ENCODE data around the gene CCDC144A.
"Not testable (repeated sequence)": the region's sequence is repeated elsewhere in the genome, so short reads cannot be mapped to it uniquely, and the experiment has no call there.

DNA sequence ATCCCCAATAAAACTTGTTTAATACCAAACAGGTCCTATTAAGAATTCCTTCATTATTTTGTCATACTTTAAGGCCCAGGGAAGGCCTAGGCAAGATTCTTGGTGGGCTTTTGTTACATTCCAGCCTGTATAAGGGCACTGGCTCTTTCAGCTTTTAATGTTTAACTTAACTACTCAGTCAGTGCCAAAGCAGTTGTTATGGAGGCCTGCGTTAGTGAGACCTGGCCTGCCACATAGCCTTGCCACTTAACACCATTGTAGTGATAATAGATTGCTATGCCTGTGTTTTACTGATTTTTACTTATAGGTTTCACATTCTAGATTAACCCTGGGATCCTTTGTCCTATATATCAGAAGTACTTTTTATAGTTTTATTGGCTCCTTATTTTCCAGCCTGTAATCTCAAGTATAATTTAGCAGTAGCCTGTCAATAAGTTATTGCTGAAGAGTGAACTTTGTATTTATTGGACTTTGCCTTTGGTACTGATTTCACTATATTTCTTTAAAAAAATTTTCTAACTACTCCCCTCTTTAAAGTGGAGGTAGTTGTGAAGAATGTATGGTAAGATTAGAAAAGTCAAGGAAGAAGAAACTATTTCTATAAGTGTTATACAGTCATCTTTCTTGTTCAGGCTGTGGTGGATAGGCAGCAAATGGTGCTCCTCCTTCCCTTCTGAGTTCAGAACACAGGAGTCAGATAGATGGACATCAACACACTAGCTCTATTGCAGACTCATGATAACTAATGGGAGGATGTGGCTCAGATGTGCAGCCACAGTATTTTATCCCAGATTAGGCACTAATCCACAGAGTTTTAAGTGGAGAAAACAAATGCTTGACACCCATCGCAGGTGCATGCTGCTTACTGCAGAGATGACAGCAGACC is 78.5 kb downstream of the CCDC144A start:
- not testable (repeated sequence) for TF ChIP-seq JUN (IDR thresholded peaks at IDR 0.05); PBX3 (IDR thresholded peaks at IDR 0.05); POLR2A (IDR thresholded peaks at IDR 0.05; ENCODE audit: low read length); MAFK (IDR thresholded peaks at IDR 0.05; ENCODE audit: partially characterized antibody); JUNB (IDR thresholded peaks at IDR 0.05); MAX (IDR thresholded peaks at IDR 0.05); CTCF (IDR thresholded peaks at IDR 0.05); EHMT2 (IDR thresholded peaks at IDR 0.05; ENCODE audit: low read depth); GATA3 (IDR thresholded peaks at IDR 0.05; ENCODE audit: borderline replicate concordance); KDM1A (IDR thresholded peaks at IDR 0.05; ENCODE audit: low read depth); POLR2AphosphoS2 (conservative IDR thresholded peaks at IDR 0.05; ENCODE audit: low read length); HEYL (CRISPR knock-in tag; IDR thresholded peaks at IDR 0.05)
- TF ChIP-seq, protein P1, sequence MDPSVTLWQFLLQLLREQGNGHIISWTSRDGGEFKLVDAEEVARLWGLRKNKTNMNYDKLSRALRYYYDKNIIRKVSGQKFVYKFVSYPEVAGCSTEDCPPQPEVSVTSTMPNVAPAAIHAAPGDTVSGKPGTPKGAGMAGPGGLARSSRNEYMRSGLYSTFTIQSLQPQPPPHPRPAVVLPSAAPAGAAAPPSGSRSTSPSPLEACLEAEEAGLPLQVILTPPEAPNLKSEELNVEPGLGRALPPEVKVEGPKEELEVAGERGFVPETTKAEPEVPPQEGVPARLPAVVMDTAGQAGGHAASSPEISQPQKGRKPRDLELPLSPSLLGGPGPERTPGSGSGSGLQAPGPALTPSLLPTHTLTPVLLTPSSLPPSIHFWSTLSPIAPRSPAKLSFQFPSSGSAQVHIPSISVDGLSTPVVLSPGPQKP (IDR thresholded peaks at IDR 0.05; ENCODE audit: low read depth, low read length), result not testable (repeated sequence)
